Gastrocnemius medialis (tissue), 4 donors: Measurements from ENCODE around the gene ASXL1. TPM values are rescaled to one million over a fixed set of nuclear protein-coding genes. Genes with fewer than 3 reads are reported as not detected.

Experiments used
- ATAC-seq, 2 donors: fragments of 150-250 bp; one replicate each; pipeline ENCODE4 v1.9.1; 2016
- DNase-seq, 2 donors: peaks; one replicate each; pipeline ENCODE4 v3.0.0-alpha.2; 2019
- H3K27ac ChIP-seq, 4 donors: fragments of 200-600 bp; sonication (generic); 1 replicate in 1 of 4; 2 replicates in 3 of 4; pipeline ENCODE4 v1.5.1; 2016 to 2018; ENCODE audit warnings: mild to moderate bottlenecking in 2 of 4, moderate library complexity in 1 of 4
- H3K27me3 ChIP-seq, 3 donors: fragments of 200-600 bp; sonication (generic) in 2 of 3; 1 replicate in 1 of 3; 2 replicates in 2 of 3; pipeline versions ENCODE4 v1.5.1 to v1.6.0; 2016 to 2019; ENCODE audit warnings: mild to moderate bottlenecking in 1 of 3, moderate library complexity in 1 of 3
- H3K36me3 ChIP-seq, 2 donors: fragments of 200-600 bp; sonication (generic) in 1 of 2; one replicate each; pipeline ENCODE4 v1.5.1; 2017 to 2018
- H3K4me1 ChIP-seq, 2 donors: fragments of 200-600 bp; sonication (generic) in 1 of 2; one replicate each; pipeline ENCODE4 v1.5.1; 2016 to 2017; ENCODE audit warnings: mild to moderate bottlenecking in 2 of 2
- H3K4me3 ChIP-seq, 4 donors: fragments of 200-600 bp; sonication (generic) in 3 of 4; 1 replicate in 1 of 4; 2 replicates in 3 of 4; pipeline ENCODE4 v1.5.1; 2016 to 2019; ENCODE audit warnings: mild to moderate bottlenecking in 2 of 4
- H3K9me3 ChIP-seq, 3 donors: fragments of 200-600 bp; sonication (generic) in 2 of 3; 1 replicate in 1 of 3; 2 replicates in 2 of 3; pipeline ENCODE4 v1.5.1; 2016 to 2019
- POLR2A ChIP-seq, 2 donors: fragments of 450-650 bp; IDR thresholded peaks; one replicate each; pipeline ENCODE4 v1.6.1; 2017; ENCODE audit warnings: antibody characterized with exemption in 2 of 2, mild to moderate bottlenecking in 2 of 2, moderate library complexity in 2 of 2
- in situ Hi-C, 4 donors: fragments of 200-750 bp; cut with MboI; loops; one replicate each; pipeline versions ENCODE4 v1.15.0 to v1.8.0; 2017; ENCODE audit warnings: low sequenced_read_pairs in 4 of 4
- intact Hi-C: fragments of 100-400 bp; cut with DNase I; formaldehyde crosslinking; loops from one replicate; pipeline ENCODE4 v1.15.1; 2023; ENCODE audit warnings: low total_unique reads
- total RNA-seq, 4 donors: library from RNA; depleted of rRNA; stranded (reverse); fragments of >200 nt; gene quantifications; one replicate each; pipeline versions ENCODE4 v1.1.0 to v1.2.3, GENCODE V29; 2016
- TF ChIP-seq, protein P1 (sequence below), 5 experiments: fragments of 450-650 bp in 3 of 5; fragments of 200-600 bp in 2 of 5; sonication (generic) in 2 of 5; IDR thresholded peaks in 4 of 5; conservative IDR thresholded peaks in 1 of 5; 1 replicate in 4 of 5; 2 replicates in 1 of 5; pipeline ENCODE4 v1.5.1; 2016 to 2019; ENCODE audit warnings: antibody characterized with exemption in 5 of 5, mild to moderate bottlenecking in 3 of 5, moderate library complexity in 3 of 5

The ASXL1 gene
- total RNA-seq, 4 donors from 2014 or later = 21.8 to 36.6 (median 28.4) TPM

DNA sequence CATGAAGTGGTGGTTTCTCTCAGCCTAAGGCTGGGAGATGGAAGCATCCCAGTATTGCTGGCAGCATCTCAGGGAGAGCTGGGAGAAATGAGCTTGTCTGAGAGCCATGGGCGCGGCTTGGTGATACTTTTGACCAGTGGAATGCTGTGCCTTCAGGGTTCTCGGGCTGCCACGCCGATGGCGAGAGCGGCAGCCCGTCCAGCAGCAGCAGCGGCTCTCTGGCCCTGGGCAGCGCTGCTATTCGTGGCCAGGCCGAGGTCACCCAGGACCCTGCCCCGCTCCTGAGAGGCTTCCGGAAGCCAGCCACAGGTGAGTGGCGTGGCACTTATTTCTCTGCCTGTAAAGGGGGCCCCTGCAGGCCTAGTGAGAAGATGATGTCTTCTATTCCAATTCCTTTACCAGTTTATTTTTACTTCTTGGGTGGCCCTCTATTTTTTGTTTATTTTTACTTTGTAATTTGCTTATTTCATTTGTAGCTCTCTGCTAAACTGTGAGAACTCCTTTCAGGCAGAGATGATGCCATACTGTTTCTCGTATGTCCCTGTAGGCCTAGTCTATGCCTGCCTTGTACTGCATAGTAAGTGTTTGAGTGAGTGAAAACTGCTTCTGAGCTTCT is 71.7 kb downstream of the ASXL1 start:
- no peak for DNase-seq
- Histone ChIP-seq H3K4me3 (no peak overlapping the region), H3K27me3 (no peaks in the 10 kb centered on the region), H3K9me3 (no peaks in the 10 kb centered on the region), H3K36me3 (peaks cover 0 to 69% of the 10 kb centered on the region in 2 donors), H3K27ac (no peak overlapping the region), H3K4me1 (peaks cover 0 to 2% of the 10 kb centered on the region in 2 donors)
- no peak for TF ChIP-seq POLR2A (IDR thresholded peaks at IDR 0.05)
- TF ChIP-seq, protein P1, sequence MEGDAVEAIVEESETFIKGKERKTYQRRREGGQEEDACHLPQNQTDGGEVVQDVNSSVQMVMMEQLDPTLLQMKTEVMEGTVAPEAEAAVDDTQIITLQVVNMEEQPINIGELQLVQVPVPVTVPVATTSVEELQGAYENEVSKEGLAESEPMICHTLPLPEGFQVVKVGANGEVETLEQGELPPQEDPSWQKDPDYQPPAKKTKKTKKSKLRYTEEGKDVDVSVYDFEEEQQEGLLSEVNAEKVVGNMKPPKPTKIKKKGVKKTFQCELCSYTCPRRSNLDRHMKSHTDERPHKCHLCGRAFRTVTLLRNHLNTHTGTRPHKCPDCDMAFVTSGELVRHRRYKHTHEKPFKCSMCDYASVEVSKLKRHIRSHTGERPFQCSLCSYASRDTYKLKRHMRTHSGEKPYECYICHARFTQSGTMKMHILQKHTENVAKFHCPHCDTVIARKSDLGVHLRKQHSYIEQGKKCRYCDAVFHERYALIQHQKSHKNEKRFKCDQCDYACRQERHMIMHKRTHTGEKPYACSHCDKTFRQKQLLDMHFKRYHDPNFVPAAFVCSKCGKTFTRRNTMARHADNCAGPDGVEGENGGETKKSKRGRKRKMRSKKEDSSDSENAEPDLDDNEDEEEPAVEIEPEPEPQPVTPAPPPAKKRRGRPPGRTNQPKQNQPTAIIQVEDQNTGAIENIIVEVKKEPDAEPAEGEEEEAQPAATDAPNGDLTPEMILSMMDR (IDR thresholded peaks at IDR 0.05 in 4 of 5, conservative IDR thresholded peaks at IDR 0.05 in 1 of 5) = no peak
- in situ Hi-C loops = no loop called here
- intact Hi-C loops = no loop called here
- no peak for ATAC-seq

- Histone ChIP-seq H3K27ac (no peak overlapping the region), H3K36me3 (peaks cover 0 to 85% of the 10 kb centered on the region in 2 donors), H3K27me3 (no peaks in the 10 kb centered on the region), H3K4me1 (peaks cover 0 to 2% of the 10 kb centered on the region in 2 donors), H3K9me3 (no peaks in the 10 kb centered on the region), H3K4me3 (no peak overlapping the region)
- no peak for TF ChIP-seq POLR2A (IDR thresholded peaks at IDR 0.05)
- TF ChIP-seq, protein P1 (IDR thresholded peaks at IDR 0.05 in 4 of 5, conservative IDR thresholded peaks at IDR 0.05 in 1 of 5) = no peak
- ATAC-seq (no peak), DNase-seq (no peak)
- intact Hi-C loops (no loop called here), in situ Hi-C loops (no loop called here)
These were observed 73.3 kb downstream of the ASXL1 start for GRCh38 chr20:32431457-32431856.

- no peaks in the 10 kb centered on the region for H3K27me3 ChIP-seq
- peaks cover 0 to 93% of the 10 kb centered on the region in 2 donors for H3K36me3 ChIP-seq
- in situ Hi-C loops (no loop called here), intact Hi-C loops (no loop called here)
- no peak for ATAC-seq
- TF ChIP-seq POLR2A (IDR thresholded peaks at IDR 0.05) = no peak
- TF ChIP-seq, protein P1 (IDR thresholded peaks at IDR 0.05 in 4 of 5, conservative IDR thresholded peaks at IDR 0.05 in 1 of 5) = no peak
- H3K4me3 ChIP-seq = no peak overlapping the region
- H3K27ac ChIP-seq = peak overlapping the region in 1 of 4 donors; percentile 1
- no peak for DNase-seq
- no peaks in the 10 kb centered on the region for H3K9me3 ChIP-seq
- peaks cover 0 to 2% of the 10 kb centered on the region in 2 donors for H3K4me1 ChIP-seq
These were observed 74.1 kb downstream of the ASXL1 start for GRCh38 chr20:32432277-32432676.

DNA sequence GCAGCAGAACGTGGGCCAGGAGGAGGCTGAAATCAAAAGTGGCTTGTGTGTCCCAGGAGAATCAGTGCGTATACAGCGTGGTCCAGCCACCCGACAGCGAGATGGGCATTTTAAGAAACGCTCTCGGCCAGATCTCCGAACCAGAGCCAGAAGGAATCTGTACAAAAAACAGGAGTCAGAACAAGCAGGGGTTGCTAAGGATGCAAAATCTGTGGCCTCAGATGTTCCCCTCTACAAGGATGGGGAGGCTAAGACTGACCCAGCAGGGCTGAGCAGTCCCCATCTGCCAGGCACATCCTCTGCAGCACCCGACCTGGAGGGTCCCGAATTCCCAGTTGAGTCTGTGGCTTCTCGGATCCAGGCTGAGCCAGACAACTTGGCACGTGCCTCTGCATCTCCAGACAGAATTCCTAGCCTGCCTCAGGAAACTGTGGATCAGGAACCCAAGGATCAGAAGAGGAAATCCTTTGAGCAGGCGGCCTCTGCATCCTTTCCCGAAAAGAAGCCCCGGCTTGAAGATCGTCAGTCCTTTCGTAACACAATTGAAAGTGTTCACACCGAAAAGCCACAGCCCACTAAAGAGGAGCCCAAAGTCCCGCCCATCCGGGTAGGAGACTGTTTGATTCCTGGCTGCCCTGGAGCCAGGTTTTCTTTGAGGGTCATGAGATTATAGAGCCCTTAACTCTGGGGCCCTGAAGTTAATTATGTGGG is 75.3 kb downstream of the ASXL1 start:
- intact Hi-C loops (no loop called here), in situ Hi-C loops (no loop called here)
- peaks cover 0 to 99% of the 10 kb centered on the region in 2 donors for H3K36me3 ChIP-seq
- H3K4me3 ChIP-seq = no peak overlapping the region
- no peaks in the 10 kb centered on the region for H3K27me3 ChIP-seq
- TF ChIP-seq, protein P1 (IDR thresholded peaks at IDR 0.05 in 4 of 5, conservative IDR thresholded peaks at IDR 0.05 in 1 of 5) = no peak
- TF ChIP-seq POLR2A (IDR thresholded peaks at IDR 0.05) = no peak
- H3K4me1 ChIP-seq = peaks cover 0 to 2% of the 10 kb centered on the region in 2 donors
- H3K9me3 ChIP-seq = no peaks in the 10 kb centered on the region
- DNase-seq = no peak
- ATAC-seq = peak; percentile 21 to 35
- H3K27ac ChIP-seq = peak overlapping the region in 1 of 4 donors; percentile 47
